ENCODE measurements around the gene PLEKHM3.

PLEKHM3 gene

DNA sequence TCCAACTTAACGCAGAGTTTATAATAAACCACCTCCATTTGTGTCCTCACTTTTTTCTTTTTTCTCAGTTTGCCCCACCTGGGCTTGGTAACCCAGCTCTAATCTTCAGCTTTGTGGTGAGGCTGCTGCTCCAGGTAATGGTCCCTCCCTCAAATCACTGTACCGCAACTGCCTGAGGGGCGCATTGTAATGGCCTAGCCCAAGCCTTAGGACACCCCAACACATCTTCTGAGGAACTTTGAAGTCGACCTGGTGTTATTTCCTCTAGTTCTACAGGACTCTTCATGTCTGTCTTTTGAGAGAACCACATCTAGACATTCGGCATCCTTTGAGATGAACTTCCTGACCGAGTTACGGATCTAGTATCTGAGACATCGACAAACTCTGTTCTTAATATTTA, 99.7 kb downstream of the PLEKHM3 start:
- no peak overlapping the region for H3K4me3 ChIP-seq (ENCODE audit: low read depth, low read length)
- in situ Hi-C loops (cut with HindIII; ENCODE audit: low sequenced_read_pairs), result no loop called here
- TF ChIP-seq, protein P1, sequence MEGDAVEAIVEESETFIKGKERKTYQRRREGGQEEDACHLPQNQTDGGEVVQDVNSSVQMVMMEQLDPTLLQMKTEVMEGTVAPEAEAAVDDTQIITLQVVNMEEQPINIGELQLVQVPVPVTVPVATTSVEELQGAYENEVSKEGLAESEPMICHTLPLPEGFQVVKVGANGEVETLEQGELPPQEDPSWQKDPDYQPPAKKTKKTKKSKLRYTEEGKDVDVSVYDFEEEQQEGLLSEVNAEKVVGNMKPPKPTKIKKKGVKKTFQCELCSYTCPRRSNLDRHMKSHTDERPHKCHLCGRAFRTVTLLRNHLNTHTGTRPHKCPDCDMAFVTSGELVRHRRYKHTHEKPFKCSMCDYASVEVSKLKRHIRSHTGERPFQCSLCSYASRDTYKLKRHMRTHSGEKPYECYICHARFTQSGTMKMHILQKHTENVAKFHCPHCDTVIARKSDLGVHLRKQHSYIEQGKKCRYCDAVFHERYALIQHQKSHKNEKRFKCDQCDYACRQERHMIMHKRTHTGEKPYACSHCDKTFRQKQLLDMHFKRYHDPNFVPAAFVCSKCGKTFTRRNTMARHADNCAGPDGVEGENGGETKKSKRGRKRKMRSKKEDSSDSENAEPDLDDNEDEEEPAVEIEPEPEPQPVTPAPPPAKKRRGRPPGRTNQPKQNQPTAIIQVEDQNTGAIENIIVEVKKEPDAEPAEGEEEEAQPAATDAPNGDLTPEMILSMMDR (IDR thresholded peaks at IDR 0.05; ENCODE audit: low read depth, low read length), result no peak
- no peak for DNase-seq (ENCODE audit: low read depth, low spot score)

DNA sequence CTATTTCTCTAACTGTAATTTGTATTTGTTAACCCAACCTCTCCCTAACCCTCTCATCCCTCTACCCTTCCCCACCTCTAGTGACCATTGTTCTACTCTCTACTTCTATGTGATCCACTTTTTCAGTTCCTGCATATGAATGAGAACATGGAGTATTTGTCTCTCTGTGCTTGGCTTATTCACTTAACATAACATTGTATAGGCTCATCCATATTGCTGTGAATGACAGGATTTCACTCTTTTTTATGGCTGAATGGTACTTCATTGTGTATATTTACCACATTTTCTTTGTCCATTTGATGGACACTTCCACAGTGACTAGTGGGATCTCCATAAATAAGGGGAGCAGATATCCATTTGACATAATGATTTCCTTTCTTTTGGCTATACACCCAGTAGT, 103.7 kb downstream of the PLEKHM3 start:
- TF ChIP-seq, protein P1 (IDR thresholded peaks at IDR 0.05; ENCODE audit: low read depth, low read length), result no peak
- DNase-seq (ENCODE audit: low read depth, low spot score), result no peak
- in situ Hi-C loops (cut with HindIII; ENCODE audit: low sequenced_read_pairs), result no loop called here
- H3K4me3 ChIP-seq (ENCODE audit: low read depth, low read length), result no peak overlapping the region

DNA sequence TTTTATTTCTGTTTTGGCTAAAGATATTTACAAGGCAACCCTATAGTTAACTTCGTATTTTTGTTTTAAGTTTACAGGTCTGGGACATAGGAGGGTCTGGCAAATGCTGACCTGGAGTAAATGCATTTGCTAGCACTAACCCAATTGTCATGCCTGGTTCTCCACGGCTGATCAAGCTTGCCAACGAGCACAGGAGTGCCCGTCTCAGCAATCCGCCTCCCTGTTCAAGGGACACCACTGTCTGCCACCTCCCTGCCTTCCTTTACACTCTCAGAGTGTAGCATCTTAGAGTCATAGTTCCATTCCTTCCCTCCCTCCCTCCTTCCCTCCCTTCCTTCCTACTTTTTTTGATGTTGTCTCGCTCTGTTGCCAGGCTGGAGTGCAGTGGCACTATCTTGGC, 104.6 kb downstream of the PLEKHM3 start:
- no peak overlapping the region for H3K4me3 ChIP-seq (ENCODE audit: low read depth, low read length)
- DNase-seq (ENCODE audit: low read depth, low spot score), result no peak
- TF ChIP-seq, protein P1 (IDR thresholded peaks at IDR 0.05; ENCODE audit: low read depth, low read length), result no peak
- in situ Hi-C loops (cut with HindIII; ENCODE audit: low sequenced_read_pairs), result no loop called here

DNA sequence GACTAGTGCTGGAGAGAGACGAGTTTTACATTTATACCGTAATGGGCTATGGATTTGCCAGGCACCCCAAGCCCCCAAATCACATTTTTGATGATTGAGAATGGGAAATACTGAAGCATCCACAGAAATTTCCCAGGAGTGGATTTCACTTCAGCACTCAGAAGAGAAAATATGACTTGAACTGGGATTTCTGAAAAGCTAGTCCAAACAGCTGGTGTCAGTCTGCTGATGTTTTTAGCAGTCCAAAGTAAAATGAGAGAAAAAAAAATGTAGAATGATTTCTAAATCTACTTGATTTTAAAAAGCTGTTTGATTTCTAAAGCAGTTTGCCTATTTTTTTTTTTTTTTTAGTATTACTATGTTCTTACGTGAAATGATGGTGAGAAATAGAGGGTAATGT, 105.0 kb downstream of the PLEKHM3 start:
- no peak overlapping the region for H3K4me3 ChIP-seq (ENCODE audit: low read depth, low read length)
- TF ChIP-seq, protein P1 (IDR thresholded peaks at IDR 0.05; ENCODE audit: low read depth, low read length), result no peak
- in situ Hi-C loops (cut with HindIII; ENCODE audit: low sequenced_read_pairs), result no loop called here
- no peak for DNase-seq (ENCODE audit: low read depth, low spot score)

DNA sequence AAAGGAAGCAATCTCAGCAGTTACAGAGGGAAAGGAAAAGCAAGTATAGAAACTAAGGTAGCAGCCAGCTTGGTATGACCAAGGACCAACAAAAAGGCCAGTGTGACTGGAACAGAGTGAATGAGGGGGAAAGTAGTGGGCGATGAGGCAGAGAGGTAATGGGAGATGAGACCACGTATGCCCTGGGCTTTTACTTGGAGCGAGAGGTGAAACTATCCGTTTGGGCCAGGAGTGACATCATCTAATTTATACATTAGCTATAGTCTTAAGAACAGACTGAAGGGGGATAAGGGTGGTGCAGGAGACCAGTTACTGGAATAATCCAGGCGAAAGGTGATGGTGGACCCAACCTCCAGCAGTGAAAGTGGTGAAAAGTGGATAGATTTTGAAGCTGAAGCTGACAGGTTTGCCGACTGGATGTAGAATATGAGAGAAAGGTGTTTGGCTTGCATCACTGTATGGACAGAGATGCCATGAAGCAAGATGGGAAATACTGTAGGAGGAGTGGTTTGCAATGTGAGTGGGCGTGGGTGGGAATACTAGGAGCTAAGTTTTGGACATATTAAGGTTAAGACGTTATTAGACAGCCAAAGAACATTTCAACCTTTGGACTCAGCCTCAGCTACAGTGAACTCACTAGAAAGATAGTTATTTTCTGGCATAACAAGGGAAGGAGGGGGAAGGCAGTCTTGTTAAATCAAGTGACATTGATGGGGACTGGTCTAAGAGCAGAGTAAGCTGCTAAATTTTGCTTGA, 106.0 kb downstream of the PLEKHM3 start:
- no peak overlapping the region for H3K4me3 ChIP-seq (ENCODE audit: low read depth, low read length)
- in situ Hi-C loops (cut with HindIII; ENCODE audit: low sequenced_read_pairs), result no loop called here
- DNase-seq (ENCODE audit: low read depth, low spot score), result no peak
- TF ChIP-seq, protein P1 (IDR thresholded peaks at IDR 0.05; ENCODE audit: low read depth, low read length), result no peak

DNA sequence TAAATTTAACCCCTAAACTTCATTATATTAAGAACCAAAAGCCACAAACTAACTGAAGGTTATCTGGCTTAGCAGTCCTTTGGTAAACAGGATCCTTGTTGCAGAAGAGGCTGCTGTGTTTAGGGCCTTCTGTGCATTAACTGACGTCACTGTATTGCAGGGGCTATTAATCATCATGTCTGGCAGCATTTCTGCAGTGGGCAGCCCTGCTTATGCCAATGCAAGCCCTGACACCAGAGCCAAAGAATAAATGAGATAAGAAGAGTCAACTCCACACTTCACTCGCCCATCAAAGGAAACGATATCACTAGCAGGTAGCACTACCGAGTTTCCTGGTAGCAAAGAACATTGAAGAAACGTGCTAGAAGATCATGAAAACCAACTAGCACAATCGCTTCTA, 110.6 kb downstream of the PLEKHM3 start:
- TF ChIP-seq, protein P1 (IDR thresholded peaks at IDR 0.05; ENCODE audit: low read depth, low read length), result no peak
- in situ Hi-C loops (cut with HindIII; ENCODE audit: low sequenced_read_pairs), result no loop called here
- DNase-seq (ENCODE audit: low read depth, low spot score), result no peak
- no peak overlapping the region for H3K4me3 ChIP-seq (ENCODE audit: low read depth, low read length)

All from astrocyte of the spinal cord (primary cell).